HCT116 (cell line): ENCODE data around the gene SPIRE1. TPM values are rescaled to one million over a fixed set of nuclear protein-coding genes. Genes with fewer than 3 reads are reported as not detected.

Experiments
- ATAC-seq: fragments of 200-7000 bp; cut with Tn5 transposase; 2 replicates; pipeline ENCODE4 v1.9.1; 2020; ENCODE audit warnings: mild to moderate bottlenecking, moderate library complexity
- BruUV-seq: library from RNA; stranded (reverse); fragments of 400-500 nt; replicated peaks from 2 replicates; lab custom pipeline; 2021; lab: Mats Ljungman, UMichigan
- CTCF ChIA-PET: fragments of 300-600 bp; sonication (Branson Sonifier 250); formaldehyde crosslinking; loops from one replicate; lab custom pipeline; 2021; ENCODE audit warnings: antibody characterized with exemption; lab: Charles Lee
- POLR2A ChIA-PET: fragments of 300-600, 350-600 bp; sonication (Branson Sonifier 250); formaldehyde crosslinking; loops from one replicate; lab custom pipeline; 2021; ENCODE audit warnings: antibody characterized with exemption; lab: Charles Lee
- RAD21 ChIA-PET, 2 experiments: fragments of 300-600 bp; sonication (Branson Sonifier 250); formaldehyde crosslinking; loops; one replicate each; lab custom pipeline; 2023; ENCODE audit warnings: low total read pairs in 2 of 2; ENCODE audit not compliant: uncharacterized antibody in 2 of 2, unreplicated experiment in 2 of 2, low non-redundant PET in 1 of 2; lab: Charles Lee
- DNase-seq: peaks from one replicate; pipeline ENCODE4 v3.0.0-alpha.2; 2010; ENCODE audit warnings: low read depth, low spot score
- H2AFZ ChIP-seq: fragments of 200-600 bp; shearing (Covaris generic), sonication (generic); 2 replicates; pipeline ENCODE4 v1.6.1; 2017; ENCODE audit warnings: low read depth, mixed run types, mixed read lengths, antibody characterized with exemption, low read length; ENCODE audit not compliant: poor library complexity, severe bottlenecking
- H3K27ac ChIP-seq: 2 replicates; pipeline ENCODE4 v1.5.1; 2012; ENCODE audit warnings: low read depth, low read length
- H3K27me3 ChIP-seq: fragments of 200-600 bp; sonication (generic); 2 replicates; pipeline ENCODE4 v1.6.1; 2016; ENCODE audit warnings: mixed run types, low read length, mixed read lengths; ENCODE audit not compliant: insufficient read depth
- H3K36me3 ChIP-seq, 2 experiments: fragments of 200-500 bp in 1 of 2; fragments of 200-600 bp in 1 of 2; sonication (Bioruptor generic) in 1 of 2; sonication (generic) in 1 of 2; 2 replicates each; pipeline versions ENCODE4 v1.5.1 to v1.6.1; 2014 to 2016; ENCODE audit warnings: low read length in 2 of 2, inconsistent platforms in 1 of 2, mixed read lengths in 1 of 2, mixed run types in 1 of 2; ENCODE audit not compliant: insufficient read depth in 2 of 2, control insufficient read depth in 1 of 2
- H3K4me1 ChIP-seq, 2 experiments: fragments of 200-600 bp in 1 of 2; sonication (generic) in 1 of 2; 2 replicates each; pipeline versions ENCODE4 v1.5.1 to v1.6.1; 2012 to 2017; ENCODE audit warnings: low read length in 2 of 2, inconsistent platforms in 1 of 2, mild to moderate bottlenecking in 1 of 2, mixed read lengths in 1 of 2, mixed run types in 1 of 2, moderate library complexity in 1 of 2; ENCODE audit not compliant: insufficient read depth in 2 of 2, control insufficient read depth in 1 of 2
- H3K4me2 ChIP-seq: fragments of 200-600 bp; sonication (generic); 2 replicates; pipeline ENCODE4 v1.6.1; 2017; ENCODE audit warnings: mixed run types, low read length, mixed read lengths
- H3K4me3 ChIP-seq, 2 experiments: fragments of 200-600 bp in 1 of 2; sonication (generic) in 1 of 2; replicated peaks in 1 of 2; 2 replicates each; pipeline ENCODE4 v1.5.1; 2011 to 2016; ENCODE audit warnings: low read length in 2 of 2, control low read depth in 1 of 2, low read depth in 1 of 2, mild to moderate bottlenecking in 1 of 2, mixed read lengths in 1 of 2, mixed run types in 1 of 2
- H3K79me2 ChIP-seq: fragments of 200-600 bp; sonication (generic); 2 replicates; pipeline ENCODE4 v1.6.1; 2017; ENCODE audit warnings: mild to moderate bottlenecking, mixed run types, low read length, moderate library complexity, mixed read lengths; ENCODE audit not compliant: insufficient read depth
- H3K9ac ChIP-seq: fragments of 200-600 bp; sonication (generic); 2 replicates; pipeline ENCODE4 v1.6.1; 2016; ENCODE audit warnings: low read length, mixed read lengths
- H3K9me2 ChIP-seq: fragments of 200-600 bp; sonication (generic), shearing (Covaris generic); 2 replicates; pipeline ENCODE4 v1.6.1; 2017; ENCODE audit warnings: mixed run types, mild to moderate bottlenecking, moderate library complexity; ENCODE audit not compliant: insufficient read depth
- H3K9me3 ChIP-seq, 2 experiments: fragments of 200-500 bp in 1 of 2; fragments of 200-600 bp in 1 of 2; sonication (Bioruptor generic) in 1 of 2; sonication (generic) in 1 of 2; 2 replicates each; pipeline ENCODE4 v1.6.1; 2014 to 2017; ENCODE audit warnings: low read length in 2 of 2, mixed read lengths in 2 of 2, inconsistent platforms in 1 of 2, low read depth in 1 of 2, mild to moderate bottlenecking in 1 of 2, mixed run types in 1 of 2, moderate library complexity in 1 of 2; ENCODE audit not compliant: control insufficient read depth in 1 of 2, insufficient read depth in 1 of 2
- H4K20me1 ChIP-seq: fragments of 200-600 bp; sonication (generic), shearing (Covaris generic); 2 replicates; pipeline ENCODE4 v1.6.1; 2017; ENCODE audit warnings: mixed run types, mild to moderate bottlenecking, moderate library complexity; ENCODE audit not compliant: insufficient read depth
- CBX3 ChIP-seq: IDR thresholded peaks from 2 replicates; pipeline ENCODE4 v1.6.1; 2012; ENCODE audit warnings: low read depth
- CEBPB ChIP-seq: IDR thresholded peaks from 2 replicates; pipeline ENCODE4 v1.6.1; 2012; ENCODE audit warnings: low read depth
- EGR1 ChIP-seq: IDR thresholded peaks from 2 replicates; pipeline ENCODE4 v1.6.1; 2012; ENCODE audit warnings: low read depth
- ELF1 ChIP-seq: IDR thresholded peaks from 2 replicates; pipeline ENCODE4 v1.6.1; 2012; ENCODE audit warnings: low read depth, borderline replicate concordance
- EZH2phosphoT487 ChIP-seq: fragments of 200-600 bp; IDR thresholded peaks from 2 replicates; pipeline ENCODE4 v1.6.1; 2018; ENCODE audit warnings: antibody characterized with exemption, borderline replicate concordance
- FOSL1 ChIP-seq: IDR thresholded peaks from 2 replicates; pipeline ENCODE4 v1.6.1; 2012; ENCODE audit warnings: low read depth
- JUND ChIP-seq: IDR thresholded peaks from 2 replicates; pipeline ENCODE4 v1.6.1; 2012
- POLR2A ChIP-seq: IDR thresholded peaks from 2 replicates; pipeline ENCODE4 v1.7.0; 2011; ENCODE audit warnings: borderline replicate concordance; ENCODE audit not compliant: insufficient read depth, insufficient read length; ENCODE audit errors: extremely low read depth
- POLR2AphosphoS5 ChIP-seq: IDR thresholded peaks from 2 replicates; pipeline ENCODE4 v1.6.1; 2011; ENCODE audit warnings: mild to moderate bottlenecking, low read depth, low read length, moderate library complexity
- SIN3A ChIP-seq: IDR thresholded peaks from 2 replicates; pipeline ENCODE4 v1.6.1; 2012; ENCODE audit warnings: low read depth
- SP1 ChIP-seq: IDR thresholded peaks from 2 replicates; pipeline ENCODE4 v1.6.1; 2012; ENCODE audit warnings: low read depth
- SRF ChIP-seq: IDR thresholded peaks from 2 replicates; pipeline ENCODE4 v1.6.1; 2012; ENCODE audit warnings: low read depth
- intact Hi-C: fragments of 100-400 bp; cut with micrococcal nuclease; formaldehyde crosslinking; loops from 2 replicates; pipeline ENCODE4 v1.10.0; 2022
- total RNA-seq: library from RNA; stranded (reverse); gene quantifications from one replicate; pipeline ENCODE4 v1.2.1, GENCODE V29; 2021; ENCODE audit not compliant: unreplicated experiment
- TF ChIP-seq, protein P1 (sequence below): IDR thresholded peaks from 2 replicates; pipeline ENCODE4 v1.6.1; 2012; ENCODE audit warnings: low read depth
- TF ChIP-seq, protein P2 (sequence below): IDR thresholded peaks from 2 replicates; pipeline ENCODE4 v1.6.1; 2012
- TF ChIP-seq, protein P3 (sequence below): IDR thresholded peaks from 2 replicates; pipeline ENCODE4 v1.6.1; 2012
- TF ChIP-seq, protein P4 (sequence below), 3 experiments: fragments of 200-600 bp in 1 of 3; sonication (generic) in 1 of 3; IDR thresholded peaks in 2 of 3; conservative IDR thresholded peaks in 1 of 3; 2 replicates each; pipeline ENCODE4 v1.5.1; 2012 to 2017; ENCODE audit warnings: low read depth in 2 of 3, low read length in 2 of 3, antibody characterized with exemption in 1 of 3, borderline replicate concordance in 1 of 3, control low read depth in 1 of 3, mild to moderate bottlenecking in 1 of 3, mixed read lengths in 1 of 3, mixed run types in 1 of 3, moderate library complexity in 1 of 3; ENCODE audit not compliant: insufficient read depth in 1 of 3

Gene SPIRE1
- total RNA-seq, 1 experiment from 2014 or later = 26.6 TPM

DNA sequence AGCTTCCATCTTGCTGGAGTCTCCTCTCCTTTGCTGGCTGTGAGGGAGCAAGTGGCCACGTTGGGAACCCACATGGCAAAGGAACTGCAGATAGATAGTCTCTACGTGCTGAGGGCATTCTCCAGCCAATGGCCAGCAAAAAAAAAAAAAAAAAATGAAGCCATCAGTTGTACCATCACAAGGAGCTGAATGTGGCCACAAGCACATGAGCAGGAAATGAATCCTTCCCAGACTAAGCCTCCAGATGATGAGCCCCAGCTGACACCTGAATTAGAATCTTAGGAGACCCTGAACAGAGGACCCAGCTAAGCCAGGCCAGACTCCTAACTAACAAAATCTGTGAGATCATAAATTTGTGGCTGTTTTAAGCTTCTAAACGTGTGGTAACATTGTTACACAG, 57.9 kb downstream of the SPIRE1 start (continued):
- no peak for TF ChIP-seq SRF
- no peak for TF ChIP-seq EZH2phosphoT487
- no peak for TF ChIP-seq CBX3
- TF ChIP-seq POLR2AphosphoS5 = no peak
- TF ChIP-seq, protein P1, sequence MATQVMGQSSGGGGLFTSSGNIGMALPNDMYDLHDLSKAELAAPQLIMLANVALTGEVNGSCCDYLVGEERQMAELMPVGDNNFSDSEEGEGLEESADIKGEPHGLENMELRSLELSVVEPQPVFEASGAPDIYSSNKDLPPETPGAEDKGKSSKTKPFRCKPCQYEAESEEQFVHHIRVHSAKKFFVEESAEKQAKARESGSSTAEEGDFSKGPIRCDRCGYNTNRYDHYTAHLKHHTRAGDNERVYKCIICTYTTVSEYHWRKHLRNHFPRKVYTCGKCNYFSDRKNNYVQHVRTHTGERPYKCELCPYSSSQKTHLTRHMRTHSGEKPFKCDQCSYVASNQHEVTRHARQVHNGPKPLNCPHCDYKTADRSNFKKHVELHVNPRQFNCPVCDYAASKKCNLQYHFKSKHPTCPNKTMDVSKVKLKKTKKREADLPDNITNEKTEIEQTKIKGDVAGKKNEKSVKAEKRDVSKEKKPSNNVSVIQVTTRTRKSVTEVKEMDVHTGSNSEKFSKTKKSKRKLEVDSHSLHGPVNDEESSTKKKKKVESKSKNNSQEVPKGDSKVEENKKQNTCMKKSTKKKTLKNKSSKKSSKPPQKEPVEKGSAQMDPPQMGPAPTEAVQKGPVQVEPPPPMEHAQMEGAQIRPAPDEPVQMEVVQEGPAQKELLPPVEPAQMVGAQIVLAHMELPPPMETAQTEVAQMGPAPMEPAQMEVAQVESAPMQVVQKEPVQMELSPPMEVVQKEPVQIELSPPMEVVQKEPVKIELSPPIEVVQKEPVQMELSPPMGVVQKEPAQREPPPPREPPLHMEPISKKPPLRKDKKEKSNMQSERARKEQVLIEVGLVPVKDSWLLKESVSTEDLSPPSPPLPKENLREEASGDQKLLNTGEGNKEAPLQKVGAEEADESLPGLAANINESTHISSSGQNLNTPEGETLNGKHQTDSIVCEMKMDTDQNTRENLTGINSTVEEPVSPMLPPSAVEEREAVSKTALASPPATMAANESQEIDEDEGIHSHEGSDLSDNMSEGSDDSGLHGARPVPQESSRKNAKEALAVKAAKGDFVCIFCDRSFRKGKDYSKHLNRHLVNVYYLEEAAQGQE = no peak
- TF ChIP-seq, protein P2, sequence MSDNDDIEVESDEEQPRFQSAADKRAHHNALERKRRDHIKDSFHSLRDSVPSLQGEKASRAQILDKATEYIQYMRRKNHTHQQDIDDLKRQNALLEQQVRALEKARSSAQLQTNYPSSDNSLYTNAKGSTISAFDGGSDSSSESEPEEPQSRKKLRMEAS = no peak
- TF ChIP-seq SP1 = no peak
- TF ChIP-seq JUND = no peak
- TF ChIP-seq EGR1 = no peak

DNA sequence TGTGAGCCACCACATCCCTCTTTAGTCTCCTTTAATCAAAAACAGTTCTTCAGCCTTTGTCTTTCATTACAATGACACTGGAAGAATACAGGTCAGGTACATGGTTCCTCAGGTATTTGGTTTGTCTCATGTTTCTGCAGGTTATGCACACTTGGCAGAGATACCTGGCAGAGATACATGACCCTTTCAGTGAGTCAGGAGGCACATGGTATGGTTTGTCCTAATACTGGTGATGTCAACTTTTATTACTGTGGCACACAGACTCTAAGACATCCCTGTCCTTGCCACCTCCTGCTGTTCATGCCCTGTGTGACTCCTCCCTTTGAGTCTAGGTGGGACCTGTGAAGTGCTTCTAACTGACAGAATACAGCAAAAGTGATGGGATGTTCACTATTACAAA, 58.4 kb downstream of the SPIRE1 start:
- Histone ChIP-seq H3K27me3 (no peaks in the 10 kb centered on the region), H4K20me1 (no peaks in the 10 kb centered on the region), H2AFZ (no peak overlapping the region), H3K79me2 (peaks cover 5% of the 10 kb centered on the region; the same call in 1 of the 2 replicates), H3K36me3 (no peaks in the 10 kb centered on the region), H3K4me3 (no peak overlapping the region), H3K9me3 (no peaks in the 10 kb centered on the region), H3K27ac (no peak overlapping the region), H3K9me2 (no peaks in the 10 kb centered on the region), H3K9ac (no peak overlapping the region), H3K4me1 (peaks cover 39 to 40% of the 10 kb centered on the region in 2 experiments), H3K4me2 (peak overlapping the region; percentile 11)
- DNase-seq (peak; percentile 48), ATAC-seq (peak; percentile 75)
- CTCF ChIA-PET = no interaction called here
- no TSS peak for BruUV-seq
- intact Hi-C loops = loop anchor here (5.0 kb wide), 1 partner anchor 43 kb away; no protein-coding TSS in a partner anchor
- POLR2A ChIA-PET = no interaction called here
- RAD21 ChIA-PET = no interaction called here
- TF ChIP-seq, protein P2 = peak; percentile 69
- TF ChIP-seq ELF1 = no peak
- TF ChIP-seq CBX3 = peak; percentile 43; the same call in 1 of the 2 replicates
- TF ChIP-seq, protein P3, sequence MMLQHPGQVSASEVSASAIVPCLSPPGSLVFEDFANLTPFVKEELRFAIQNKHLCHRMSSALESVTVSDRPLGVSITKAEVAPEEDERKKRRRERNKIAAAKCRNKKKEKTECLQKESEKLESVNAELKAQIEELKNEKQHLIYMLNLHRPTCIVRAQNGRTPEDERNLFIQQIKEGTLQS = no peak
- TF ChIP-seq, protein P1 = no peak
- 0 out of 2 replicates have a peak, but pooled peaks have one; percentile 34 for TF ChIP-seq FOSL1
- TF ChIP-seq CEBPB = no peak
- TF ChIP-seq, protein P4, sequence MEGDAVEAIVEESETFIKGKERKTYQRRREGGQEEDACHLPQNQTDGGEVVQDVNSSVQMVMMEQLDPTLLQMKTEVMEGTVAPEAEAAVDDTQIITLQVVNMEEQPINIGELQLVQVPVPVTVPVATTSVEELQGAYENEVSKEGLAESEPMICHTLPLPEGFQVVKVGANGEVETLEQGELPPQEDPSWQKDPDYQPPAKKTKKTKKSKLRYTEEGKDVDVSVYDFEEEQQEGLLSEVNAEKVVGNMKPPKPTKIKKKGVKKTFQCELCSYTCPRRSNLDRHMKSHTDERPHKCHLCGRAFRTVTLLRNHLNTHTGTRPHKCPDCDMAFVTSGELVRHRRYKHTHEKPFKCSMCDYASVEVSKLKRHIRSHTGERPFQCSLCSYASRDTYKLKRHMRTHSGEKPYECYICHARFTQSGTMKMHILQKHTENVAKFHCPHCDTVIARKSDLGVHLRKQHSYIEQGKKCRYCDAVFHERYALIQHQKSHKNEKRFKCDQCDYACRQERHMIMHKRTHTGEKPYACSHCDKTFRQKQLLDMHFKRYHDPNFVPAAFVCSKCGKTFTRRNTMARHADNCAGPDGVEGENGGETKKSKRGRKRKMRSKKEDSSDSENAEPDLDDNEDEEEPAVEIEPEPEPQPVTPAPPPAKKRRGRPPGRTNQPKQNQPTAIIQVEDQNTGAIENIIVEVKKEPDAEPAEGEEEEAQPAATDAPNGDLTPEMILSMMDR (IDR thresholded peaks at IDR 0.05 in 2 of 3, conservative IDR thresholded peaks at IDR 0.05 in 1 of 3; ENCODE audit: borderline replicate concordance in 1 of 3, insufficient read depth in 1 of 3, low read depth in 2 of 3, low read length in 2 of 3) = no peak
- TF ChIP-seq SP1 = peak; percentile 41
- no peak for TF ChIP-seq POLR2A
- TF ChIP-seq JUND = 0 out of 2 replicates have a peak, but pooled peaks have one; percentile 21
- TF ChIP-seq EGR1 = no peak
- no peak; the same call in 1 of the 2 replicates for TF ChIP-seq SIN3A
